HG03442 (cell line): ENCODE data around the gene CFAP45.
A peak's percentile ranks its signal among the peaks of the same experiment; 100 is the strongest.
"Not testable (repeated sequence)": the region's sequence is repeated elsewhere in the genome, so short reads cannot be mapped to it uniquely, and the experiment has no call there.

Experiments
- ATAC-seq: cut with Tn5 transposase; IDR thresholded peaks from one replicate; pipeline ENCODE4 v1.9.1; 2021; ENCODE audit warnings: mild to moderate bottlenecking, moderate library complexity; ENCODE audit not compliant: unreplicated experiment

The CFAP45 gene

DNA sequence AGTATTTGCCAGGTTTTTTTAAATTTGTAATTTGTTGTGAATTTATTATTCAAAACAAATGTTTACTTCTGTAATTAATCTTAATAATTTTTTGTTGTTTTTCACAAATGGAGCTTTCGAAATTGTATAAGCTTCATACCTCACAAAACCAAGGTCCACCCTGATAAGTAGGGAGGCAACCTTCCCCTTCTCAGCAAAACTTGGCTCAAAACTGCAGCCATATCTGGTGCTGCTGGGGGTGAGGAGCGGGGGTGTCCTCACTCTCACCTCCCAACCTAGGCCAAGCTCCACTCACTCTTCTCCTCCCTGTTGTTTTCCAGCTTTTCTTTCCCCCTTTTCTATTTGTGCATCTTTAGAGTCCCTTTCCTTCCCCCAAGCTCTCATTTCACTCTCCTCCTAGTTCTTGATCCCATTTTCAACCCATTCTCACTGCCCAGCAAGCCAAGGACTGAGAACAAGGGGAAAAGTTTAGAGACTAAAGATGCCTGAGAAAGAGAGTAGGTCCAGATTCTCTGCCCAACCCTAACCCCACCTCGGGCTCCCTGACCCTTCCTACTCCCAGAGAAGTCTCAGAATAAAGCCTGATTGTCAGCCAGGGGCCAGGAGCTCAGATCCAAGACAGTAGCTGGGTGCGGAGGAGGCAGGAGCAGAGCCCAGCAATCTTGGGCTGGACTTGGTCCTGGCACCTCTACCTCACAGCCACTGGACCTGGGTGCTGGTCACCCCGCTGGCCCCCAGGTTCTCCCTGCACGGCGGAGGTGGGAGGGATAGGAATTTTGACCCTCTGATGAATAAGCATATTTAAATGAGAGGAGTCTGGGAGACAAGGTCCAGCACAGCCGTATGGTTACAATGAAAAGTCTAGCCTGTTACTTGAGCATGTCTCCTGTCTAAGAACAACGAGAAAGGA lies 8.3 kb upstream of the CFAP45 start:
- ATAC-seq: no peak

DNA sequence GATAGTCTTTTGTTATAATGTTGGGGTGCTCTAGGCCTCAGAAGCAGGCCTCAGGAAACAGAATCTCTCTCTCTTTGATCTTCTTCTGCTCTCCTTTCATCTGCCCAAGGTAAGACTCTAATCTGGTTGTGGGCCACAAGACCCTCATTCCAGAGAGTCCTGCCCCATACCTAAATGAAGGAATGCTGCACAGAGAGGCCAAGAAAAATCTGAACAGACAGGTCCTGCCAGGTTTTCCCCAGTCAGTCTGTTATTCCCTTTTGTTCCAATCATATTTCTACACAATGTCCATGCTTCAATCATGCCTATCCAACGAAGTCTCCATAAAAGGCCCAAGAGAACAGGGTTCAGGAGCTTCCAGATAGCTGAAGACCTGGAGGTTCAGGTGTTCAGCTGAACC lies 7.0 kb upstream of the CFAP45 start:
- ATAC-seq: no peak

DNA sequence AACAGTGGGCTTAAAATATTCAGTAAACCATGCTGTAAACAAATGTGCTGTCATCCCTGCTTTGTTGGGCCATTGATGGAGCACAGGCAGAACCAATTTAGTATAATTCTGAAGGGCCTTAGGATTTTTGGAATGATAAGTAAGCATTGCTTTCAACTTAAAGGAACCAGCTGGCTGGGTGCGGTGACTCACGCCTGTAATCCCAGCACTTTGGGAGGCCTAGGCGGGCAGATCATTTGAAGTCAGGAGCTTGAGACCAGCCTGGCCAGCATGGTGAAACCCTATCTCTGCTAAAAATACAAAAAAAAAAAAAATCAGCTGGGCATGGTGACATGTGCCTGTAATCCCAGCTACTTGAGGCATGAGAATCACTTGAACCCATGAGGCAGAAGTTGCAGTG lies 4.1 kb upstream of the CFAP45 start:
- not testable (repeated sequence) for ATAC-seq

GRCh38 chr1:159902541-159902940 lies 2.6 kb upstream of the CFAP45 start:
- ATAC-seq: no peak

DNA sequence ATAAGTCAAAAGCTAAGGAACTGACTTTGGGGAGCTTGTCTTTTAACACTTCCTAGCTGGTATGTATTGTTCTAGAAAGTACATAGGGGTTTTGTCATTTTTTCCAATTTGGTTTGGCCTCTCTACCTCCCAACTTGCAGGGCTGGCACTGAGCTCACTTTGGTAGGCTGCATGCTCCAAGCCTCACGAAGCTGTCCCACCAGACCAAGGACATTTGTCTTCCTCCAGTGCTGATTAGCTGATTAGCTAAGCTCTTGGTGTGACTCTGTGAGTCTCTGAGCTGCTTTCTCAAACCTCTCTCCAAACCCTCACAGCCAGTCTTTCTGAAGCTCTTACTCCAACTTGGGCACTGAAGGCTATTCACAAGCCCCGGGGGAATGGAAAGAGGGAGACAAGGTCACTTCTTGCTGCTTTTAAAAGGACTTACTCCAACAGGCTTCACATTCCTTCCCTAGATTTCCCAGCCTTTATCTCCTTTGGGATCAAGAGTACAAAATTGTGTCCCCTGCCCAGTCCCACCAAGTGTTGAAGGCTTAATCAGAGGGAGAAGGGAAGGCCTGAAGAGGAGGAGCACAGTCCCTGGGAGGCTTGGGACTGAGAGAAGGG lies 893 bp upstream of the CFAP45 start:
- no peak for ATAC-seq

DNA sequence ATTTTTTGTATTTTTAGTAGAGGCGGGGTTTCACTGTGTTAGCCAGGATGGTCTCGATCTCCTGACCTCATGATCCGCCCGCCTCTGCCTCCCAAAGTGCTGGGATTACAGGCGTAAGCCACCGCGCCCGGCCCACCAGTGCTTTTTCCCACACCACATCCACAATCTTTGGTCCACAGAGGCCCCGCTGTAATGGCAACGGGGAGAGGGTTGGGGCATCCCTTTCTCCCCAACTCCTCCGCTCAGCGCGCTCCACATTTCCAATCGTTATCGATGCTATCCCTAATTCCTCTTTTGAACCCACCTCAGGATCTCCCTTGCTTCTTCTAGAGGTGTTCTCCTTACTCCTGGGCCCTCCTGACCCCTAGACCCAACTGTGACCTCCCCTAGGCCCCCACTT lies 331 bp downstream of the CFAP45 start:
- ATAC-seq: not testable (repeated sequence)

- no peak for ATAC-seq
Observed at GRCh38 chr1:159898527-159898926, 1.4 kb downstream of the CFAP45 start.

DNA sequence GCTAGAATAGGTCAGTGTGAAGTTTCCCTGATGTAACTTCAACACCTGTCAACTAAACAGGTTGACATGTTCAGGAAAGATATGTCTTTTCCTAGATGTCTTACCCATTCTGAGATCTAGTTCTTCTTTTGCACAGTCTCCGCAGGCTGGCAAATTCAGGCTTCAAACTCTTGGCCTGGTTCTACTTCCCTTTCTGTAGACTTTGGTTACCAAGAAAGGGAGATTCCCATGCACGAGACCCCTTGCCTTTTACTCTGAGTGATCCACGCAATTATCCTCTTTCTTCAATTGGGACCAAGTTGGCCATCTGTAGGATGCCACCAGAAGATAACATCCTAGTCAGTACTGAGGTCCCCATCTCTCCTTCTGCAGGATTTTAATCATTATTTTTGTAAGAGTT lies 2.0 kb downstream of the CFAP45 start:
- no peak for ATAC-seq

DNA sequence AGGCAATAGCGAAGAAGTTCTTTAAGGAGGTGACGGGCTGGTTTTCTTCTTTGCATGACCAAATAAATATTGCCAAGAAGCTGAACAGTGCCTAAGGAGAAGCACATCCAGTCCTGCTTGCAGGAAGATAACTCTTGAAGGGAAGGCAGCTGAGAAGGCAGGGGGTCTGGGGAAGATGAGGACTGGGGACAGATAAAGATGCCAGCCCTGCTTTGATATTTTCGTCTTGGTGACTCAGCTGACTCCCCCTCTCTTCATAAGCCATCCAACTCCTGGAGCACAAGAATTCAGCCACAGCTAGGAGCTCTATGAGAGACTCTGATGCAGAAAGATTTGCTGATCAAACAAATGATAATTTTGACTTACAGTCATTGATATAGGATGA lies 3.4 kb downstream of the CFAP45 start:
- ATAC-seq: no peak

- ATAC-seq: no peak
Observed at GRCh38 chr1:159895836-159896545, 4.0 kb downstream of the CFAP45 start.

- no peak for ATAC-seq
Observed at GRCh38 chr1:159895286-159895685, 4.7 kb downstream of the CFAP45 start.

GRCh38 chr1:159892944-159893343 lies 7.0 kb downstream of the CFAP45 start:
- no peak for ATAC-seq

DNA sequence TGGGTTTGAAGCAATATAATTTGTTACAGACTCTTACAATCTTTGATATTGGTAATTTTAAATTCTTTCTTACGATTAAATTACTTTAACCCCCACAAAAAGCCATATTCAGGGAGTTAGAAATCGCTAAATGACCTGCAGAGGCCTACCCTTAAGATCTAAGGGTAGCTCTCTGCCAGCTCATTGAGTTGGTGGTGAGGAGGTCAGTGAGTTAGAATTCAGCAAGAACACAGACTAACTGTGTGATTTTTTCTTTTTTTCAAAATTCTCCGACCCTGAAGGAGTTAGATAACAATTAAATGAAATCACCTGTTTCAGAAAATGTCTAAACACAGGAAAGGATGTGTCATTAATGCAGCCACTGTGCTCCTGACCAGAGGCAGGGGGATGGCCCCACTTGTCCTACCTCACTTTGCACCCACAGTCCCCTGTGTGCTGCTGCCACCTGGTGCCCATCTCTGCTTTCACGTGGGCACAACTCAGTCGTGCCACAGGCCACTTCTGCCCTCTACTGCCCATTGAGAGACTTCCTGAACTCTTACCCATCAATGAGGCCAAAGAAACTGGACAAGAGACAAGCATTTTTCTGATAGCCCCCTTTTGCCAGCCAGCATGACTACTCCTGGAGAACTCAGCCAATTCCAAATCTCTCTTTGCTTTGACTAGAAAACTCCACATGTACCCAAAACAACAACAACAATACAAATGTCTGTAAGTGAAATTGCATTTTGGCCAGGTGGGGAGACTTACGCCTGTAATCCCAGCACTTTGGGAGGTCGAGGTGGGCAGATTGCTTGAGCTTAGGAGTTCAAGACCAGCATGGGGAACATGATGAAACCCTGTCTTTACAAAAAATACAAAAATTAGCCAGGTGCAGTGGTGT lies 8.4 kb downstream of the CFAP45 start:
- ATAC-seq: peak; percentile 73

DNA sequence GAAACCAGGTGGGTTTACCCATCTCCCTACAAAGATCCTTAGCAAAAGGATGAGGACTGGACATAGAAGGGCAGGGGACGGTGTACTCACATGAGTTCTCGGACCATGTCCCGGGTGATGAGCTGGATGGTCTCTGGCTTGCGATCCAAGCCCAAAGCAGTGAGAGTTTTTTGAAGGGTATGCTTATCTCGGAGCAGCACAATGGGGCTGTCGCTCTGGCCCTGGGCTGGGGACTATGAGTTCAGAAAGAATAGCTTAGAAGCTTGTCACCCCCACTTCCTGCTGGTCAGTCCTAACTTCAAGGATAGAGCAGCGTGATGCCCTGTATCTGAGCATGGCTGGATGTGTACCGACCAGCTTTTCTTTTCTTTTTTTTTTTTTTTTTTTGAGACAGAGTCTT lies 9.6 kb downstream of the CFAP45 start:
- no peak for ATAC-seq

GRCh38 chr1:159889821-159890252 lies 10.1 kb downstream of the CFAP45 start:
- peak; percentile 94 for ATAC-seq

- ATAC-seq: no peak
Observed at GRCh38 chr1:159889202-159889601, 10.8 kb downstream of the CFAP45 start.

DNA sequence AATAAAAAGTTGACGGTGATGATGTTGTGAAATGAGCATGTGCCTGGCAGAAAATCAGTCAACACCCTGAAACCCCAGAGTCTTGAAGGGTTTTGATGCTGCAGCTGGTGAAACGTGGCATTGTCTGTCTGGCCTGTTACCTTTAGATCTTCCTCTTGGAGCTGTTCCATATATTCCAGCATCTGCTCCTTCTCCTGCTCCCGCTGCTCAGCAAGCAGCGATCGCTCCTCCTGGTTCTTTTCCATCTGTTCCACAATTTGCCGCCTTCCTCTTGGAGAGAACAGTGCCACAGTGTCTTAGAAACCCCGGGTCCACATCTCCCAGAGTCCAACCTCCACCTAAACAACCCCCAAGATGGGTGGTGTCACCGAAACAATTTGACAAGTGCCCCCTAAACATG lies 15.7 kb downstream of the CFAP45 start:
- ATAC-seq: no peak

DNA sequence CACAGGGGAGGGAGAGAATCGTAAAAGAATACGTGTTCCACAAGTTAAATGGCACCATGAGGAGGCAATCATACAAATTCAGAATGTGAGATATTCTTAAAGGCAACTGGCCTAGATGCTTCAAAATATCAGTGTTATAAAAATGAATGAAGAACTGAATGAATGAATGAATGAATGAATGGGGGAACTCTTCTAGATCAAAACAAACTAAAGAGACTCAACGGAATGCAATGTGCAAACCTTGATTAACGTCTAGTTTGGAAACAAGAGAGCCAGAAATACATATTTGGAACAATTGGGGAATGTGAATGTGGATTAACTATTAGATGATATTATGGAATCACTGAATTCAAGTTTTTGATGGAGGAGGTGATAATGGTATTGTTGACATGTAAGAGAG lies 16.8 kb downstream of the CFAP45 start:
- no peak for ATAC-seq

- ATAC-seq: no peak
Observed at GRCh38 chr1:159882527-159882862, 17.5 kb downstream of the CFAP45 start.

DNA sequence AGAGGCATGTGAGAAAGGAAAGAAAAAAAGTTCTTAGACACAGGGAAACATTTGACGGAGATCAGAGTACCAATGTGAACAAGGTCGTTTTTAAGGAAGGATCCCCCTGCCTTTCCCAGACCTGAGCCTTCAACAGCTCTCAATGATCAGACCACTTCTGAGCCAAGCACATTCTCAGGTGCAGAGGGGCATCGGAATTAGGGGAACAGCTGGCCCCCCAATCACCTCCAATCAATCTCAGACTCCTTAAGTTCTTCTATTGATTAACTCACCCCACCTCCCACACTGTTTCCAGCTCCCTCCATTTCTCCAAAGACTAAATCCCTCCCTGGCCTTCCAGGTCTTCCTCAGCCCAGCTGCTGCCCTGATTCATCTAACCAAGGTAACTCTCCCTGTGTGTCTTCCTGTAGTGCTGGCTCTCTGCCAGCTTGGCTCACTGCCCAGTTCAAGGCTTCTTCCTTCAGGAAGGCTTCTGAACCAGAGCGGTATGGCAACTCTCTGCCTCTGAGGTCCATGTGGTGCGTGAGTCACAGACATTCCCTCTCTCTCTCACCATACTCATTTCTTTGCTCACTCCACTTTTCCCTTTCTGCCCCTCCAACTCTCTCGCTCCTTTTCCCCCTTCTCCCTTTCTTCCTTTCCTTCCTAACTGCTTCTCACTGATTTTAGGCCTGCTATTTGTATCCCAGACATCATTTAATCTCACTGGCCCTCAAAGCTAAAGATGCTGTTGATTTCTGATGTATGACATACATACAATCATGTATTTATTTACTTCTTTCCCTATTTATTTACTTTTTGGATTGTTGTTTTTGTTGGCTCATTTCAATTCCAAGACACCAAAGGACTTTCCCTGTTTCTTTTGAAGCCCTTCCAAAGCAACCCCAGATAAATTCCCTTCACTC lies 18.1 kb downstream of the CFAP45 start:
- no peak for ATAC-seq
